ENCODE results near the gene SLC14A1.

The SLC14A1 gene

DNA sequence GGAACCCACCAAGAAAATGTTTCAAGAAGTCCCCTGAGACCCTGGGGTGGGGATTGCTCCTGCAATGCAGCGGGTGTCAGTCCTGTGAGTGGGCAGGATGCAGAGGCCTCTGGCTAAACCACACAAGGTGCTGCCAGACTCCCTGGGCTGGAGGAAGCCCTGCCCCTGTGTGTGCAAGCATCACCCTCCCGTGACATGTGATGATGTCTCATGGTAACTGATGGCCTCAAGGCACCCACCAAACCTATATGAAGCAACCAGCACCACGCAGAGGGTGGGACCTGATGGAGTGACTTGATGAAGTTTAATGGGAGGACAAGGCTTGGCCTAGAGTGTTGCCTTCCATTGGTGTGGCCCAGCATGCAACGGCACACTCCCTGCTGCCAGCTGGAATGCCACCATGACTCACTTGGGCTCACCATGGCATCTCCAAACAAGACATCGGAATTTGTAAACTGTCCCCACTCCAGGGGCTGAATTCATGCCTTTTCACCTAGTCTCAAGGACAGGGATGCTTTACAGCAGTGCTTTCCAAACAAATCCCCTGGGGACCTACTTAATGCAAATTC is 8.7 kb upstream of the SLC14A1 start:
- POLR2A ChIA-PET = no interaction called here
- peaks cover 0 to 1% (median under 1%) of the 10 kb centered on the region in 5 experiments for H3K9me3 ChIP-seq (ENCODE audit: control extremely low read depth in 1 of 5, control insufficient read depth in 4 of 5, insufficient read depth in 2 of 5, low read depth in 1 of 5, low read length in 4 of 5)
- H3K4me1 ChIP-seq (ENCODE audit: control extremely low read depth in 1 of 4, control insufficient read depth in 4 of 4, insufficient read depth in 4 of 4, low read length in 3 of 4) = no peaks in the 10 kb centered on the region
- 72% methylated on average over 3 of the region's 5 CpGs for WGBS (ENCODE audit: insufficient coverage)
- CTCF ChIA-PET = interaction anchor here (1.3 kb wide), 1 partner anchor 124 kb away, joined by 3 read pairs; no protein-coding TSS in a partner anchor
- H3K27me3 ChIP-seq (replicated peaks in 2 of 5; ENCODE audit: control insufficient read depth in 4 of 5, insufficient read depth in 5 of 5, low read length in 4 of 5) = no peaks in the 10 kb centered on the region
- H3K4me3 ChIP-seq (ENCODE audit: control insufficient read depth in 1 of 7, extremely low read depth in 1 of 7, insufficient read depth in 4 of 7, low read depth in 2 of 7, low read length in 6 of 7) = no peak overlapping the region
- no peak for DNase-seq
- H3K36me3 ChIP-seq (ENCODE audit: control insufficient read depth in 4 of 4, insufficient read depth in 4 of 4, low read length in 3 of 4) = no peaks in the 10 kb centered on the region
- no peak overlapping the region for H3K27ac ChIP-seq (ENCODE audit: insufficient read depth in 1 of 2, low read depth in 1 of 2, low read length in 2 of 2, poor library complexity in 1 of 2, severe bottlenecking in 2 of 2)

DNA sequence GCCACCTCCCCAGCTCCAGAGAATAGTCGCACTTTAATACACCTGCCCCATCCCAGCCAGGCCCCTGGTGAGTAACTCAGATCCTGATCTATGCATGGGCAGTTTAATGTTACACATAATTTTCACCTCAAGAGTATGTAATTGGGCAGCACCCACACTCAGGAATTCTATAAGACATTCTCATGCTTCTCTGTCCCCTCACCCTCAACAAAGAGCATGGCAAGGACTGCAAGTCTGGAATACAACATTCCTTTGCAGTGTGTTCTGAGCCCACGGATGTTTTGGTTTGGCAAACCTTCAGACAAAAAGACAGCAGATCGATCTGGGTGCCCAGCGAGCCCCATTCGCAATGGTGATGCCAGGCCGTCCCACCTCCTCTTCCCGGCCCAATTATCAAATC is 4.9 kb upstream of the SLC14A1 start:
- DNase-seq = no peak
- no peaks in the 10 kb centered on the region for H3K27me3 ChIP-seq (replicated peaks in 2 of 5; ENCODE audit: control insufficient read depth in 4 of 5, insufficient read depth in 5 of 5, low read length in 4 of 5)
- 97% methylated on average over 6 of the region's 7 CpGs for WGBS (ENCODE audit: insufficient coverage)
- H3K9me3 ChIP-seq (ENCODE audit: control extremely low read depth in 1 of 5, control insufficient read depth in 4 of 5, insufficient read depth in 2 of 5, low read depth in 1 of 5, low read length in 4 of 5) = no peaks in the 10 kb centered on the region
- ChIA-PET POLR2A (no interaction called here), CTCF (interaction anchor here (0.6 to 14.7 kb wide), 7 partner anchors 11 to 162 kb away, joined by 3 to 151 read pairs (median 3); no protein-coding TSS in a partner anchor)
- H3K4me1 ChIP-seq (ENCODE audit: control extremely low read depth in 1 of 4, control insufficient read depth in 4 of 4, insufficient read depth in 4 of 4, low read length in 3 of 4) = peaks cover 0 to 3% (median under 1%) of the 10 kb centered on the region in 4 experiments
- H3K36me3 ChIP-seq (ENCODE audit: control insufficient read depth in 4 of 4, insufficient read depth in 4 of 4, low read length in 3 of 4) = no peaks in the 10 kb centered on the region
- H3K4me3 ChIP-seq (ENCODE audit: control insufficient read depth in 1 of 7, extremely low read depth in 1 of 7, insufficient read depth in 4 of 7, low read depth in 2 of 7, low read length in 6 of 7) = no peak overlapping the region
- no peak overlapping the region for H3K27ac ChIP-seq (ENCODE audit: insufficient read depth in 1 of 2, low read depth in 1 of 2, low read length in 2 of 2, poor library complexity in 1 of 2, severe bottlenecking in 2 of 2)

DNA sequence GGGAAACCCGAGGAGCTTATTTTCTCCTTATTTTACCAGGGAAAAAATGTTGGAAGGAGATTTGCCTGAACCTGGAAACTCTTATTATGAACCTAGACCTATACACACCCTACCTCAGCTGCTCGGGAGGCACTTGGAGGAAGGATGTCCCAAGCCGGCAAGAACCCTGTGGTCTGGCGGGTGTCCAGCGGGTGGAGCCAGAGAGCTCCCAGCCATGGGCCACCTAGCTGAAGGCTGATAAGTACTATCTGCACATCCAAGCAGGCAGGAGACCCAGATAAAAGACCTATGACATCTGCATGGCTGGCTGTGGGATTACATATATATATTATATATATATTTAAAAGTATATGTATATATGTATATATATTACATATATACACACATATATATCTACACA is 1.1 kb upstream of the SLC14A1 start:
- no peaks in the 10 kb centered on the region for H3K36me3 ChIP-seq (ENCODE audit: control insufficient read depth in 4 of 4, insufficient read depth in 4 of 4, low read length in 3 of 4)
- CTCF ChIA-PET = interaction anchor here (0.6 to 14.7 kb wide), 28 partner anchors 8 to 158 kb away, joined by 3 to 151 read pairs (median 4); no protein-coding TSS in a partner anchor
- H3K4me3 ChIP-seq (ENCODE audit: control insufficient read depth in 1 of 7, extremely low read depth in 1 of 7, insufficient read depth in 4 of 7, low read depth in 2 of 7, low read length in 6 of 7) = no peak overlapping the region
- 0% methylated on average over 3 of the region's 5 CpGs for WGBS (ENCODE audit: insufficient coverage)
- DNase-seq = peak; percentile 86 to 91 (median 89)
- H3K27me3 ChIP-seq (replicated peaks in 2 of 5; ENCODE audit: control insufficient read depth in 4 of 5, insufficient read depth in 5 of 5, low read length in 4 of 5) = no peaks in the 10 kb centered on the region
- H3K9me3 ChIP-seq (ENCODE audit: control extremely low read depth in 1 of 5, control insufficient read depth in 4 of 5, insufficient read depth in 2 of 5, low read depth in 1 of 5, low read length in 4 of 5) = no peaks in the 10 kb centered on the region
- no peak overlapping the region for H3K27ac ChIP-seq (ENCODE audit: insufficient read depth in 1 of 2, low read depth in 1 of 2, low read length in 2 of 2, poor library complexity in 1 of 2, severe bottlenecking in 2 of 2)
- POLR2A ChIA-PET = no interaction called here
- H3K4me1 ChIP-seq (ENCODE audit: control extremely low read depth in 1 of 4, control insufficient read depth in 4 of 4, insufficient read depth in 4 of 4, low read length in 3 of 4) = peaks cover 0 to 3% (median under 1%) of the 10 kb centered on the region in 4 experiments

DNA sequence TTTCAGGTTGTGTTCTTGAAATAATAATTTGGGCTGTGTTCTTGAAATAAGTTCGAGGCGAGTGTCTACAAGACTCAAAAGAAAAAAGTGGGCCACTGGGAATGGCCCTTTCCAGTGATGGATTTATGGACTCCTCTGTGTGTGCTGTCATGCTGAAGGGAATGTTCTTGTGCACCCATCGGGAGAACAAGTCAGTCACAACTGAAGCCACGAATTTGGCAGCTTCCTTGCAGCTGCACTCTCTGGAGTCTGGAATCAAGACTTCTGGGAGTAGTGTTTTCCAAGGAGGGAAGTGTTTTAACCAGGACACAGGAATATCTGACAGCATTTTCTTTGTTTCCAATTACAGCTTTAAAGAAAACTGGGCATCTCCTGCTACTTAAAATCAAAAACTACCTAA is 620 bp downstream of the SLC14A1 start:
- POLR2A ChIA-PET = no interaction called here
- CTCF ChIA-PET = interaction anchor here (0.8 to 14.7 kb wide), 19 partner anchors 9 to 143 kb away, joined by 3 to 151 read pairs (median 6); no protein-coding TSS in a partner anchor
- 88% methylated on average over 4 of the region's 4 CpGs for WGBS (ENCODE audit: insufficient coverage)
- peaks cover 0 to 3% (median under 1%) of the 10 kb centered on the region in 4 experiments for H3K4me1 ChIP-seq (ENCODE audit: control extremely low read depth in 1 of 4, control insufficient read depth in 4 of 4, insufficient read depth in 4 of 4, low read length in 3 of 4)
- no peak for DNase-seq
- H3K9me3 ChIP-seq (ENCODE audit: control extremely low read depth in 1 of 5, control insufficient read depth in 4 of 5, insufficient read depth in 2 of 5, low read depth in 1 of 5, low read length in 4 of 5) = no peaks in the 10 kb centered on the region
- no peaks in the 10 kb centered on the region for H3K27me3 ChIP-seq (replicated peaks in 2 of 5; ENCODE audit: control insufficient read depth in 4 of 5, insufficient read depth in 5 of 5, low read length in 4 of 5)
- no peak overlapping the region for H3K4me3 ChIP-seq (ENCODE audit: control insufficient read depth in 1 of 7, extremely low read depth in 1 of 7, insufficient read depth in 4 of 7, low read depth in 2 of 7, low read length in 6 of 7)
- no peaks in the 10 kb centered on the region for H3K36me3 ChIP-seq (ENCODE audit: control insufficient read depth in 4 of 4, insufficient read depth in 4 of 4, low read length in 3 of 4)
- no peak overlapping the region for H3K27ac ChIP-seq (ENCODE audit: insufficient read depth in 1 of 2, low read depth in 1 of 2, low read length in 2 of 2, poor library complexity in 1 of 2, severe bottlenecking in 2 of 2)

DNA sequence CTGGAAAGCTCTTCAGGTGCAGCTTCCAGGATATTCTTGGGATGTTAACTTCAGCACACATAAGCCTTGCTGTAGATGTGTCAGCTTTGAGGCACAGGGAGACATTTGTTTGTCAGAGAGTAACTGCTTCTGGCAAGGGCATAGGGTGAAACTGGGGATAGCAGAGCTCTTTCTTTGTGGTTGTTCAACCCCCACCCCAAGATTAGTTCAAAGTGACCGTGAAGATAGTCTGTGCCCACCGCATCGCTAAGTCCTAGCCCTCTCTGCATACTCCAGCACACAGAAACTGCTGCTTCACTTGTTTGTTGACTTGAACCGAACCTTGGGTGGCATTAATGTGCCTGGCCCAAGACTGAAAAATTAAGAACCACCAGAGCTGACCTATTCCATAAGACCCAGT is 1.4 kb downstream of the SLC14A1 start:
- no peaks in the 10 kb centered on the region for H3K27me3 ChIP-seq (replicated peaks in 2 of 5; ENCODE audit: control insufficient read depth in 4 of 5, insufficient read depth in 5 of 5, low read length in 4 of 5)
- no peak for DNase-seq
- H3K36me3 ChIP-seq (ENCODE audit: control insufficient read depth in 4 of 4, insufficient read depth in 4 of 4, low read length in 3 of 4) = no peaks in the 10 kb centered on the region
- POLR2A ChIA-PET = interaction anchor here (0.7 kb wide), 1 partner anchor 65 kb away, joined by 3 read pairs; no protein-coding TSS in a partner anchor
- H3K27ac ChIP-seq (ENCODE audit: insufficient read depth in 1 of 2, low read depth in 1 of 2, low read length in 2 of 2, poor library complexity in 1 of 2, severe bottlenecking in 2 of 2) = no peak overlapping the region
- H3K4me3 ChIP-seq (ENCODE audit: control insufficient read depth in 1 of 7, extremely low read depth in 1 of 7, insufficient read depth in 4 of 7, low read depth in 2 of 7, low read length in 6 of 7) = no peak overlapping the region
- peaks cover 0 to 3% (median under 1%) of the 10 kb centered on the region in 4 experiments for H3K4me1 ChIP-seq (ENCODE audit: control extremely low read depth in 1 of 4, control insufficient read depth in 4 of 4, insufficient read depth in 4 of 4, low read length in 3 of 4)
- CTCF ChIA-PET = interaction anchor here (0.6 to 14.7 kb wide), 16 partner anchors 9 to 126 kb away, joined by 3 to 151 read pairs (median 5); no protein-coding TSS in a partner anchor
- H3K9me3 ChIP-seq (ENCODE audit: control extremely low read depth in 1 of 5, control insufficient read depth in 4 of 5, insufficient read depth in 2 of 5, low read depth in 1 of 5, low read length in 4 of 5) = no peaks in the 10 kb centered on the region
- WGBS (ENCODE audit: insufficient coverage) = 95% methylated on average over 4 of the region's 4 CpGs

DNA sequence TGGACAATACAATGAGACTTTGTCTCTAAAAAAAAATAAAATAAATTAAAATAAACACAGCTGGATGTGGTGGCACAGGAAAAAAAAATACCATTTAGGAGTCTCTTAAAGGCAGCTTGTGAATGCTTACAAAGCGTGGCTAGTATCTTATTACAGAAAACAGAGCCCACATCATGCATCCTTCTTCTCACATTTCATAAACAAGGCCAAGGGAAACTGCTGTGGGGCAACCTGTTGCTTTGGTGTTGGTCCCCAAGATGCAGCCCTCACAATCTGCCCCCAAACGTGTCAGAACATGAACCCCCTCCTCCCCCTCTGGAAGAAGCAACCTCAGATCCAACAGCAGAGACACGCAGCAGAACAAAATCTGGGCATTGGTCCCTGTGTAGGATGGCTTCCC is 2.6 kb downstream of the SLC14A1 start:
- CTCF ChIA-PET = interaction anchor here (1.4 to 14.7 kb wide), 8 partner anchors 14 to 111 kb away, joined by 4 to 151 read pairs (median 6); no protein-coding TSS in a partner anchor
- 94% methylated on average over 3 of the region's 3 CpGs for WGBS (ENCODE audit: insufficient coverage)
- Histone ChIP-seq H3K4me3 (ENCODE audit: control insufficient read depth in 1 of 7, extremely low read depth in 1 of 7, insufficient read depth in 4 of 7, low read depth in 2 of 7, low read length in 6 of 7) (no peak overlapping the region), H3K4me1 (ENCODE audit: control extremely low read depth in 1 of 4, control insufficient read depth in 4 of 4, insufficient read depth in 4 of 4, low read length in 3 of 4) (peaks cover 0 to 3% (median under 1%) of the 10 kb centered on the region in 4 experiments), H3K27ac (ENCODE audit: insufficient read depth in 1 of 2, low read depth in 1 of 2, low read length in 2 of 2, poor library complexity in 1 of 2, severe bottlenecking in 2 of 2) (no peak overlapping the region), H3K36me3 (ENCODE audit: control insufficient read depth in 4 of 4, insufficient read depth in 4 of 4, low read length in 3 of 4) (no peaks in the 10 kb centered on the region), H3K27me3 (replicated peaks in 2 of 5; ENCODE audit: control insufficient read depth in 4 of 5, insufficient read depth in 5 of 5, low read length in 4 of 5) (no peaks in the 10 kb centered on the region), H3K9me3 (ENCODE audit: control extremely low read depth in 1 of 5, control insufficient read depth in 4 of 5, insufficient read depth in 2 of 5, low read depth in 1 of 5, low read length in 4 of 5) (no peaks in the 10 kb centered on the region)
- POLR2A ChIA-PET = interaction anchor here (0.6 kb wide), 1 partner anchor 104 kb away, joined by 3 read pairs; no protein-coding TSS in a partner anchor
- DNase-seq = no peak

DNA sequence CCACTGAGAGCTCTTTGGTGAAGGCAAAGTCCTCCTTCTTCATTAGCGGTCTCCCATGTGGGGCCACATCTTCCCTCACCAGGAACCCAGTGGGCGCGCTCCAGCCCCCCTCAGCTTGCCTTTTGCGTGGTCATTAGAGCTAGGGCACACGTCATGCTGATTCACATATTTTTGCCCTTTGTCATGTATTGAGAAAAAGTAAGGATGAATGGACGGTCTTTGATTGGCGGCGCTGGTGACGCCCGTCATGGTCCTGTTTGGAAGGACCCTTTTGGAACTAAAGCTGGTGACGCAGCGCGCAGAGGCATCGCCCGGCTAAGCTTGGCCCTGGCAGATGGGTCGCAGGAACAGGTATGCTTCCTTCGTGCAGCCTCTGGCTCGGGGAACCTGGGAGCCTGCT is 3.1 kb downstream of the SLC14A1 start:
- ChIA-PET POLR2A (interaction anchor here (0.6 kb wide), 1 partner anchor 103 kb away, joined by 3 read pairs; no protein-coding TSS in a partner anchor), CTCF (interaction anchor here (0.9 to 14.7 kb wide), 8 partner anchors 13 to 111 kb away, joined by 3 to 151 read pairs (median 4); no protein-coding TSS in a partner anchor)
- H3K27me3 ChIP-seq (replicated peaks in 2 of 5; ENCODE audit: control insufficient read depth in 4 of 5, insufficient read depth in 5 of 5, low read length in 4 of 5) = no peaks in the 10 kb centered on the region
- H3K4me1 ChIP-seq (ENCODE audit: control extremely low read depth in 1 of 4, control insufficient read depth in 4 of 4, insufficient read depth in 4 of 4, low read length in 3 of 4) = peaks cover 0 to 3% (median under 1%) of the 10 kb centered on the region in 4 experiments
- H3K4me3 ChIP-seq (ENCODE audit: control insufficient read depth in 1 of 7, extremely low read depth in 1 of 7, insufficient read depth in 4 of 7, low read depth in 2 of 7, low read length in 6 of 7) = no peak overlapping the region
- no peaks in the 10 kb centered on the region for H3K9me3 ChIP-seq (ENCODE audit: control extremely low read depth in 1 of 5, control insufficient read depth in 4 of 5, insufficient read depth in 2 of 5, low read depth in 1 of 5, low read length in 4 of 5)
- DNase-seq = no peak
- no peak overlapping the region for H3K27ac ChIP-seq (ENCODE audit: insufficient read depth in 1 of 2, low read depth in 1 of 2, low read length in 2 of 2, poor library complexity in 1 of 2, severe bottlenecking in 2 of 2)
- H3K36me3 ChIP-seq (ENCODE audit: control insufficient read depth in 4 of 4, insufficient read depth in 4 of 4, low read length in 3 of 4) = no peaks in the 10 kb centered on the region
- WGBS (ENCODE audit: insufficient coverage) = 92% methylated on average over 17 of the region's 18 CpGs

Data from common myeloid progenitor, CD34-positive (primary cell).